NCI-H1694 (cell line): ENCODE data around the gene CDSN.

ENCODE experiments used
- DNase-seq: peaks from one replicate; lab custom pipeline; 2025; lab: John Stamatoyannopoulos, UW

CDSN gene

GRCh38 chr6:31115941-31116560 lies 4.2 kb downstream of the CDSN start:
- no peak for DNase-seq

- DNase-seq: no peak
These were observed 5.0 kb downstream of the CDSN start for GRCh38 chr6:31114970-31115849.

GRCh38 chr6:31114541-31114878 lies 5.7 kb downstream of the CDSN start, which contains the start of gene PSORS1C1:
Gene PSORS1C1, plus strand, starts transcription at chr6:31114800. Its CDS starts 14,833 bp downstream, at chr6:31129633.
- no peak for DNase-seq

GRCh38 chr6:31113861-31114540 lies 6.2 kb downstream of the CDSN start:
- DNase-seq: no peak

- DNase-seq: no peak
These were observed 7.8 kb downstream of the CDSN start, which contains the start of gene C6orf15 for GRCh38 chr6:31112478-31112877. Gene C6orf15, minus strand, starts transcription at chr6:31112575. Its CDS starts 20 bp downstream, at chr6:31112555.

- DNase-seq: no peak
These were observed 8.5 kb downstream of the CDSN start for GRCh38 chr6:31111712-31112111.

GRCh38 chr6:31110825-31111582 lies 9.2 kb downstream of the CDSN start:
- DNase-seq: no peak

GRCh38 chr6:31107052-31107451 lies 13.2 kb downstream of the CDSN start:
- no peak for DNase-seq

GRCh38 chr6:31103136-31103535 lies 17.1 kb downstream of the CDSN start:
- no peak for DNase-seq

- no peak for DNase-seq
These were observed 21.8 kb downstream of the CDSN start for GRCh38 chr6:31098449-31098938.

- no peak for DNase-seq
These were observed 23.6 kb downstream of the CDSN start for GRCh38 chr6:31096656-31097055.

GRCh38 chr6:31096215-31096614 lies 24.0 kb downstream of the CDSN start:
- no peak for DNase-seq

GRCh38 chr6:31094389-31094881 lies 25.8 kb downstream of the CDSN start:
- no peak for DNase-seq

GRCh38 chr6:31092769-31093505 lies 27.3 kb downstream of the CDSN start:
- no peak for DNase-seq

- no peak for DNase-seq
These were observed 28.0 kb downstream of the CDSN start for GRCh38 chr6:31092238-31092637.

- DNase-seq: no peak
These were observed 28.6 kb downstream of the CDSN start for GRCh38 chr6:31091680-31092079.

GRCh38 chr6:31090973-31091364 lies 29.3 kb downstream of the CDSN start:
- DNase-seq: no peak

- no peak for DNase-seq
These were observed 29.8 kb downstream of the CDSN start for GRCh38 chr6:31090275-31090972.

- DNase-seq: peak; percentile 91
These were observed 32.7 kb downstream of the CDSN start for GRCh38 chr6:31087494-31088089.
